IMR-90 (cell line): ENCODE data around the gene TELO2. TPM values are rescaled to one million over a fixed set of nuclear protein-coding genes. Genes with fewer than 3 reads are reported as not detected.

Source experiments
- ATAC-seq: fragments of 200-7000 bp; cut with Tn5 transposase; 2 replicates; pipeline ENCODE4 v1.9.1; 2020; ENCODE audit warnings: low read depth, mild to moderate bottlenecking, moderate library complexity
- BruUV-seq: library from RNA; stranded (reverse); fragments of 400-500 nt; replicated peaks from 2 replicates; lab custom pipeline; 2021; lab: Mats Ljungman, UMichigan
- CTCF ChIA-PET: fragments of 300-600 bp; formaldehyde crosslinking; extraction: SDS; loops from one replicate; lab custom pipeline; 2021; ENCODE audit warnings: antibody characterized with exemption; lab: Yijun Ruan, JAX
- POLR2A ChIA-PET: fragments of 300-600 bp; sonication (Branson Sonifier 250); formaldehyde crosslinking; loops from one replicate; lab custom pipeline; 2022; ENCODE audit warnings: antibody characterized with exemption; ENCODE audit not compliant: unreplicated experiment; lab: Charles Lee
- DNase-seq: peaks from one replicate; pipeline ENCODE4 v3.0.0; 2013
- H2AFZ ChIP-seq: replicated peaks from 2 replicates; pipeline ENCODE3; 2013; ENCODE audit warnings: low read length, mild to moderate bottlenecking; ENCODE audit not compliant: poor library complexity
- H2AK5ac ChIP-seq: 2 replicates; pipeline ENCODE4 v1.6.1; 2013; ENCODE audit warnings: low read depth, low read length, inconsistent platforms
- H2AK9ac ChIP-seq: replicated peaks from 2 replicates; pipeline ENCODE3; 2013; ENCODE audit warnings: mild to moderate bottlenecking, low read depth, low read length, moderate library complexity; ENCODE audit not compliant: poor library complexity
- H2BK120ac ChIP-seq: 2 replicates; pipeline ENCODE4 v1.6.1; 2013; ENCODE audit warnings: low read depth, low read length, inconsistent platforms
- H2BK15ac ChIP-seq: 3 replicates; pipeline ENCODE4 v1.6.1; 2013; ENCODE audit warnings: low read depth, low read length, inconsistent platforms
- H2BK20ac ChIP-seq: 2 replicates; pipeline ENCODE4 v1.6.1; 2013; ENCODE audit warnings: low read depth, mild to moderate bottlenecking, inconsistent platforms, low read length, moderate library complexity
- H2BK5ac ChIP-seq: 2 replicates; pipeline ENCODE4 v1.6.1; 2013; ENCODE audit warnings: mild to moderate bottlenecking, low read depth, low read length, inconsistent platforms; ENCODE audit not compliant: poor library complexity, severe bottlenecking
- H3K14ac ChIP-seq: replicated peaks from 2 replicates; pipeline ENCODE4 v1.6.1; 2013; ENCODE audit warnings: low read depth, low read length, inconsistent platforms
- H3K18ac ChIP-seq: 2 replicates; pipeline ENCODE4 v1.6.1; 2013; ENCODE audit warnings: low read depth, low read length, control low read depth
- H3K23ac ChIP-seq: 2 replicates; pipeline ENCODE4 v1.6.1; 2013; ENCODE audit warnings: low read depth, low read length, inconsistent platforms
- H3K27ac ChIP-seq: 2 replicates; pipeline ENCODE4 v1.5.1; 2013; ENCODE audit warnings: mild to moderate bottlenecking, control low read depth, low read length; ENCODE audit not compliant: insufficient read depth
- H3K27me3 ChIP-seq: 2 replicates; pipeline ENCODE4 v1.6.1; 2013; ENCODE audit warnings: low read length; ENCODE audit not compliant: control insufficient read depth, insufficient read depth
- H3K36me3 ChIP-seq: 2 replicates; pipeline ENCODE4 v1.6.1; 2013; ENCODE audit warnings: low read length, mixed read lengths; ENCODE audit not compliant: control insufficient read depth, insufficient read depth
- H3K4ac ChIP-seq: 2 replicates; pipeline ENCODE4 v1.6.1; 2013; ENCODE audit warnings: low read depth, low read length, inconsistent platforms
- H3K4me1 ChIP-seq: 2 replicates; pipeline ENCODE4 v1.6.1; 2013; ENCODE audit warnings: low read length, mixed read lengths; ENCODE audit not compliant: control insufficient read depth, insufficient read depth
- H3K4me2 ChIP-seq: 2 replicates; pipeline ENCODE4 v1.6.1; 2013; ENCODE audit warnings: low read depth, mild to moderate bottlenecking, control low read depth, low read length, moderate library complexity
- H3K4me3 ChIP-seq: 2 replicates; pipeline ENCODE4 v1.5.1; 2013; ENCODE audit warnings: low read depth, mild to moderate bottlenecking, control low read depth, low read length, moderate library complexity; ENCODE audit not compliant: insufficient read depth
- H3K56ac ChIP-seq: 2 replicates; pipeline ENCODE4 v1.6.1; 2013; ENCODE audit warnings: low read length, inconsistent platforms; ENCODE audit not compliant: insufficient read depth; ENCODE audit errors: extremely low read depth
- H3K79me1 ChIP-seq, 2 experiments: 2 replicates each; pipeline ENCODE4 v1.6.1; 2013; ENCODE audit warnings: low read length in 2 of 2, inconsistent platforms in 1 of 2, low read depth in 1 of 2
- H3K9ac ChIP-seq: 2 replicates; pipeline ENCODE4 v1.6.1; 2013; ENCODE audit warnings: low read depth, low read length, control low read depth
- H3K9me1 ChIP-seq: 2 replicates; pipeline ENCODE4 v1.6.1; 2013; ENCODE audit warnings: low read length, inconsistent platforms; ENCODE audit not compliant: insufficient read depth
- H3K9me3 ChIP-seq: 2 replicates; pipeline ENCODE4 v1.6.1; 2013; ENCODE audit warnings: low read length; ENCODE audit not compliant: control insufficient read depth, insufficient read depth
- H4K20me1 ChIP-seq: 2 replicates; pipeline ENCODE4 v1.6.1; 2013; ENCODE audit warnings: low read length, inconsistent platforms; ENCODE audit not compliant: insufficient read depth
- H4K5ac ChIP-seq: 2 replicates; pipeline ENCODE4 v1.6.1; 2013; ENCODE audit warnings: mild to moderate bottlenecking, low read depth, low read length, control low read depth
- H4K8ac ChIP-seq, 2 experiments: 2 replicates each; pipeline ENCODE4 v1.6.1; 2013; ENCODE audit warnings: low read depth in 2 of 2, low read length in 2 of 2, control low read depth in 1 of 2, inconsistent platforms in 1 of 2
- H4K91ac ChIP-seq: 2 replicates; pipeline ENCODE4 v1.6.1; 2013; ENCODE audit warnings: low read depth, low read length, inconsistent platforms; ENCODE audit not compliant: insufficient read depth
- MAZ ChIP-seq: IDR thresholded peaks from 2 replicates; pipeline ENCODE4 v1.6.1; 2012; ENCODE audit warnings: low read depth, mild to moderate bottlenecking, low read length, improper control_type of control experiment, moderate library complexity, borderline replicate concordance
- POLR2A ChIP-seq: IDR thresholded peaks from 2 replicates; pipeline ENCODE4 v1.6.1; 2012; ENCODE audit warnings: mild to moderate bottlenecking, low read depth, low read length
- WGBS, 2 experiments: methylation state at CpG; one replicate each; pipeline versions ENCODE4 v1.1.5 to v1.1.7; 2013; ENCODE audit warnings: missing lambda C conversion rate in 2 of 2; ENCODE audit not compliant: insufficient read length in 1 of 2; ENCODE audit errors: extremely low coverage in 2 of 2; 5-methylcytosine and 5-hydroxymethylcytosine counted together
- dilution Hi-C: fragments of 300-500 bp; cut with HindIII; formaldehyde crosslinking; loops from one replicate; pipeline ENCODE4 v1.14.3; 2018; ENCODE audit warnings: low sequenced_read_pairs; ENCODE audit not compliant: unreplicated experiment
- in situ Hi-C: fragments of 300-500 bp; cut with MboI; formaldehyde crosslinking; loops from 3 replicates; pipeline ENCODE4 v1.14.3; 2019; ENCODE audit warnings: low sequenced_read_pairs, inconsistent platforms, mixed read lengths
- intact Hi-C: fragments of 100-400 bp; cut with micrococcal nuclease; formaldehyde crosslinking; loops from 2 replicates; pipeline ENCODE4 v1.10.0; 2022
- polyA plus RNA-seq, 3 experiments: library from polyadenylated mRNA; depleted of rRNA; stranded (reverse); fragments of >200 nt; gene quantifications; 2 replicates each; pipeline ENCODE4 v1.2.3, GENCODE V29; 2012; ENCODE audit warnings: low replicate concordance in 1 of 3
- total RNA-seq: library from RNA; depleted of rRNA; stranded (reverse); fragments of >200 nt; gene quantifications from 2 replicates; pipeline ENCODE4 v1.2.3, GENCODE V29; 2012
- TF ChIP-seq, protein P1 (sequence below): fragments of 150-350 bp; IDR thresholded peaks from 2 replicates; pipeline ENCODE4 v1.6.1; 2017; ENCODE audit warnings: mild to moderate bottlenecking, antibody characterized with exemption, low read length, low read depth

Gene TELO2
- total and polyA plus RNA-seq, 2 of the 4 experiments (the other 2 are of a cell fraction), result 6.6 to 26.6 TPM

DNA sequence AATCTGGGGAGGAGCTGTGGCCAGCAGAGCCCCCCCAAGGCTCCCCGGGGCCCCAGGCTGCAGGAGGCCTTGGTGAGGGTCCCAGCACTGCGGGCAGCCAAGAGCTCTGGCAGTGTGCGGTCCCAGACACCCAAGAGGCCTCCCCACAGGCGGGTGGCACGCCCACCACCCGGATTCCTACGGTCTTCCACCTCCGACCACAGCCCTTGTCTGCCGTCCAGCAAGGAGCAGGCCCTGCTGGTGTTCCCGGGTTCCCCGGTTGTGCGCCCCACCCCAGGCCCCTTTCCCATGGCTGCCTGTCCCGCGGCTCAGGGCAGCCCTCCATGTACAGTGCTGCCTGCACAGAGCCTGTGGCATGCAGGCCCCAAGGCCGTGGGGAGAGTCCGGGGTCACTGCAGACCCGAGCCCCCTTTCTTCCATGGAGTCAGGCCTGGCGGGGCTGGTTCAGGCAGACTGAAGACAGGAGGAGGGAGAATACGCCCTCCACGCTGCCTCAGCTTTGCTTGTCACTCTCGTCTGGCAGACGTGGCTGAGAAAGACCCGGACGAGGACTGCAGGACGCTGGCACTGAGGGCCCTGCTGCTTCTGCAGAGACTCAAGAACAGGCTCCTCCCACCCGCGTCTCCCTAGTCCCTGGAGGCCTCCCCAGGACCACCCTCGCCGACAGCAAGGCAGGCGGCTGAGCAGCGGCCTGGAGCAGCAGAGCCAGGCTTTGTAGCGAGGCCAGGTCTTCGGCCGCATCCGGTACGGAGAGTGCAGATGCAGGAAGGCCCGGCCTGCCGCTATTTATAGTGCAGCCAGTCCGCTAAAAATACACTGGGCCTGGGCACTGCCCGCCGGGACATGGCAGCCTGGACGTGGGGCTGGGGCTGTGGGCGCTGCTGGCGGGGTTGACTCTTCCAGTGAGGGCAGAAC is 16.4 kb downstream of the TELO2 start (continued):
- TF ChIP-seq MAZ, result no peak

DNA sequence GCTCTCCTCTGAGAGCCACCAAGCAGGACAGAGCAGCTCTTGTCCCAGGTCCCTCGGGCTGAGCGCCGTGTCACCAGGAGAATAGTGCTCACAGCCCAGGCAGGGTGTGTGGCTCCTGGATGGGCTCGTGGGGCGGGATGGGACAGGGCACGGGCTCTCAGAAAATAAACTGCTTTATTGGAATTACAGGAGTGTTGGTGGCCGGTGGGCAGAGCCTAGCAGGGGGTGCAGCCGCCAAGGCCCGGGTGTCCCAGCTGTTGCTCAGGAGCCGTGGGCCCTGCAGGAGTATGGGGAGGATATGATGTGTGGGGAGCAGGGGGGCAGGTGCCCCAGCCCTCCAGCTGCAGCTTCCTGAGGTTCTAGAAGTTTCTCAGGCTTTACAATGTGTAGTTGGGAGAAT is 17.1 kb downstream of the TELO2 start:
- TF ChIP-seq POLR2A, result no peak
- no peak for TF ChIP-seq MAZ
- TF ChIP-seq, protein P1, sequence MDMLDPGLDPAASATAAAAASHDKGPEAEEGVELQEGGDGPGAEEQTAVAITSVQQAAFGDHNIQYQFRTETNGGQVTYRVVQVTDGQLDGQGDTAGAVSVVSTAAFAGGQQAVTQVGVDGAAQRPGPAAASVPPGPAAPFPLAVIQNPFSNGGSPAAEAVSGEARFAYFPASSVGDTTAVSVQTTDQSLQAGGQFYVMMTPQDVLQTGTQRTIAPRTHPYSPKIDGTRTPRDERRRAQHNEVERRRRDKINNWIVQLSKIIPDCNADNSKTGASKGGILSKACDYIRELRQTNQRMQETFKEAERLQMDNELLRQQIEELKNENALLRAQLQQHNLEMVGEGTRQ, result no peak
- in situ Hi-C loops, result no loop called here
- H3K23ac ChIP-seq, result no peak overlapping the region
- H3K56ac ChIP-seq, result no peak overlapping the region
- peaks cover 27% of the 10 kb centered on the region for H3K36me3 ChIP-seq
- no peak overlapping the region for H3K18ac ChIP-seq
- H4K8ac ChIP-seq, result no peak overlapping the region
- no peak overlapping the region for H2AFZ ChIP-seq
- H2AK9ac ChIP-seq, result no peak overlapping the region
- ChIA-PET CTCF (no interaction called here), POLR2A (no interaction called here)
- dilution Hi-C loops, result no loop called here
- no peak overlapping the region for H3K4ac ChIP-seq
- DNase-seq (no peak), ATAC-seq (no peak)
- no peak overlapping the region for H2BK120ac ChIP-seq
- peaks cover 4% of the 10 kb centered on the region for H3K9me3 ChIP-seq
- no peak overlapping the region for H3K14ac ChIP-seq
- WGBS, 2 experiments, result 84% methylated on average over 5 of the region's 10 CpGs; no CpG with 5 or more reads in 1 of the 2 experiments
- no peak overlapping the region for H2BK5ac ChIP-seq
- H3K27me3 ChIP-seq, result no peaks in the 10 kb centered on the region
- no peak overlapping the region for H2BK20ac ChIP-seq
- intact Hi-C loops, result no loop called here
- H3K4me2 ChIP-seq, result no peak overlapping the region
- no peak overlapping the region for H2AK5ac ChIP-seq
- H4K91ac ChIP-seq, result no peak overlapping the region
- H4K5ac ChIP-seq, result no peak overlapping the region
- H3K79me1 ChIP-seq, result no peaks in the 10 kb centered on the region
- H2BK15ac ChIP-seq, result no peak overlapping the region
- BruUV-seq, result no TSS peak
- H3K4me3 ChIP-seq, result no peak overlapping the region
- no peaks in the 10 kb centered on the region; the same call in 1 of the 2 replicates for H4K20me1 ChIP-seq
- H3K9me1 ChIP-seq, result no peaks in the 10 kb centered on the region
- no peaks in the 10 kb centered on the region for H3K4me1 ChIP-seq
- no peak overlapping the region for H3K9ac ChIP-seq
- no peak overlapping the region for H3K27ac ChIP-seq
